GM23338 (cell line): ENCODE data around the gene ACAN. TPM values are rescaled to one million over a fixed set of nuclear protein-coding genes. Genes with fewer than 3 reads are reported as not detected.

Source experiments
- ATAC-seq: fragments of 200-7000 bp; cut with Tn5 transposase; 3 replicates; pipeline ENCODE4 v1.9.1; 2020
- DNase-seq: peaks from one replicate; pipeline ENCODE4 v3.0.0-alpha.2; 2015; ENCODE audit warnings: low spot score
- H2AFZ ChIP-seq: fragments of 200-600 bp; sonication (generic); 2 replicates; pipeline ENCODE4 v1.8.0; 2016; ENCODE audit warnings: antibody characterized with exemption, mild to moderate bottlenecking, moderate library complexity
- H3F3A ChIP-seq: fragments of 200-600 bp; sonication (generic); replicated peaks from 2 replicates; pipeline ENCODE4 v1.8.0; 2017; ENCODE audit warnings: antibody characterized with exemption, mixed run types, low read depth
- H3K27ac ChIP-seq: fragments of 200-600 bp; sonication (generic); 2 replicates; pipeline ENCODE4 v1.6.1; 2016; ENCODE audit warnings: low read depth
- H3K27me3 ChIP-seq: fragments of 200-600 bp; sonication (generic); 2 replicates; pipeline ENCODE4 v1.8.0; 2016; ENCODE audit warnings: mild to moderate bottlenecking, mixed run types, moderate library complexity; ENCODE audit not compliant: insufficient read depth
- H3K36me3 ChIP-seq: fragments of 200-600 bp; sonication (generic); 2 replicates; pipeline ENCODE4 v1.8.0; 2016; ENCODE audit warnings: mild to moderate bottlenecking; ENCODE audit not compliant: insufficient read depth
- H3K4me1 ChIP-seq: fragments of 200-600 bp; sonication (generic); 2 replicates; pipeline ENCODE4 v1.8.0; 2016; ENCODE audit warnings: mild to moderate bottlenecking, moderate library complexity; ENCODE audit not compliant: insufficient read depth
- H3K4me2 ChIP-seq: fragments of 200-600 bp; sonication (generic); 2 replicates; pipeline ENCODE4 v1.7.1; 2017; ENCODE audit warnings: mixed run types
- H3K4me3 ChIP-seq: fragments of 200-600 bp; sonication (generic); 2 replicates; pipeline ENCODE4 v1.6.1; 2016; ENCODE audit warnings: mixed run types
- H3K79me2 ChIP-seq: fragments of 200-600 bp; sonication (generic); replicated peaks from 2 replicates; pipeline ENCODE4 v1.8.0; 2017; ENCODE audit warnings: mild to moderate bottlenecking; ENCODE audit not compliant: insufficient read depth
- H3K9me2 ChIP-seq: fragments of 200-600 bp; sonication (generic); 2 replicates; pipeline ENCODE4 v1.8.0; 2017; ENCODE audit not compliant: insufficient read depth
- H4K20me1 ChIP-seq: fragments of 200-600 bp; sonication (generic); replicated peaks from 2 replicates; pipeline ENCODE4 v1.8.0; 2017; ENCODE audit warnings: mild to moderate bottlenecking; ENCODE audit not compliant: insufficient read depth
- H3K27ac Mint-ChIP-seq: 2 replicates; pipeline ENCODE4 v1.8.0; 2020; ENCODE audit warnings: inconsistent platforms, mild to moderate bottlenecking, moderate library complexity, mixed read lengths
- H3K27me3 Mint-ChIP-seq: 3 replicates; pipeline ENCODE4 v1.8.0; 2022; ENCODE audit warnings: low read depth, mild to moderate bottlenecking, moderate library complexity, mixed read lengths, inconsistent platforms; ENCODE audit not compliant: insufficient read depth, poor library complexity
- H3K36me3 Mint-ChIP-seq: 3 replicates; pipeline ENCODE4 v1.8.0; 2021; ENCODE audit warnings: low read depth, mild to moderate bottlenecking, inconsistent platforms, moderate library complexity, mixed read lengths
- H3K4me1 Mint-ChIP-seq: 3 replicates; pipeline ENCODE4 v1.8.0; 2020; ENCODE audit warnings: mild to moderate bottlenecking, inconsistent platforms, mixed read lengths
- H3K4me3 Mint-ChIP-seq: 3 replicates; pipeline ENCODE4 v1.8.0; 2021; ENCODE audit warnings: moderate library complexity, mild to moderate bottlenecking, inconsistent platforms, mixed read lengths
- H3K9me3 Mint-ChIP-seq: 3 replicates; pipeline ENCODE4 v1.8.0; 2020; ENCODE audit warnings: moderate library complexity, mild to moderate bottlenecking, inconsistent platforms, mixed read lengths
- CREB1 ChIP-seq: fragments of 250-450 bp; sonication (Bioruptor Pico); IDR thresholded peaks from 2 replicates; pipeline ENCODE4 v1.5.0; 2020; ENCODE audit warnings: low read depth, mild to moderate bottlenecking, moderate library complexity
- EZH2 ChIP-seq: fragments of 200-600 bp; sonication (generic); IDR thresholded peaks from one replicate; pipeline ENCODE4 v1.8.0; 2017; ENCODE audit warnings: antibody characterized with exemption, mild to moderate bottlenecking, low read depth; ENCODE audit not compliant: unreplicated experiment
- EZH2phosphoT487 ChIP-seq: fragments of 200-600 bp; sonication (generic); IDR thresholded peaks from one replicate; pipeline ENCODE4 v1.8.1; 2018; ENCODE audit warnings: antibody characterized with exemption; ENCODE audit not compliant: unreplicated experiment
- JUNB ChIP-seq: IDR thresholded peaks from one replicate; pipeline ENCODE4 v1.6.1; 2016; ENCODE audit warnings: antibody characterized with exemption; ENCODE audit not compliant: unreplicated experiment
- NANOG ChIP-seq: IDR thresholded peaks from 2 replicates; pipeline ENCODE4 v1.6.1; 2016; ENCODE audit warnings: antibody characterized with exemption, borderline replicate concordance
- POLR2AphosphoS5 ChIP-seq: IDR thresholded peaks from 2 replicates; pipeline ENCODE4 v1.6.1; 2016; ENCODE audit warnings: antibody characterized with exemption, low read depth
- STAT1 ChIP-seq: IDR thresholded peaks from one replicate; pipeline ENCODE4 v1.6.1; 2016; ENCODE audit warnings: antibody characterized with exemption; ENCODE audit not compliant: unreplicated experiment
- ZNF114 ChIP-seq: fragments of 250-450 bp; sonication (Bioruptor Pico); IDR thresholded peaks from 2 replicates; pipeline ENCODE4 v1.5.0; 2020; ENCODE audit warnings: mild to moderate bottlenecking, moderate library complexity
- ZNF331 ChIP-seq: fragments of 250-450 bp; sonication (Bioruptor Pico); IDR thresholded peaks from 2 replicates; pipeline ENCODE4 v1.5.0; 2020; ENCODE audit warnings: low read depth, mild to moderate bottlenecking, moderate library complexity
- polyA plus RNA-seq: library from polyadenylated mRNA; unstranded; fragments of >200 nt; fragmentation: Nextera tagmentation; extraction: Ambion mirVana; gene quantifications from 2 replicates; pipeline ENCODE4 v1.2.1, GENCODE V29; 2016
- total RNA-seq: library from RNA; depleted of rRNA; stranded (reverse); fragments of >200 nt; shearing (Covaris generic); gene quantifications from 2 replicates; pipeline ENCODE4 v1.2.3, GENCODE V29; 2014
- TF ChIP-seq, protein P1 (sequence below), 2 experiments: fragments of 200-600 bp in 1 of 2; sonication (generic) in 1 of 2; conservative IDR thresholded peaks; 2 replicates each; pipeline versions ENCODE4 v1.5.1 to v1.6.1; 2016 to 2017; ENCODE audit warnings: antibody characterized with exemption in 2 of 2, low read depth in 2 of 2, mild to moderate bottlenecking in 2 of 2, moderate library complexity in 1 of 2
- TF ChIP-seq, protein P2 (sequence below): IDR thresholded peaks from one replicate; pipeline ENCODE4 v1.6.1; 2018; ENCODE audit warnings: antibody characterized with exemption; ENCODE audit not compliant: unreplicated experiment
- TF ChIP-seq, protein P3 (sequence below): fragments of 250-450 bp; sonication (Bioruptor Pico); IDR thresholded peaks from 2 replicates; pipeline ENCODE4 v1.5.0; 2020; ENCODE audit warnings: mild to moderate bottlenecking, moderate library complexity
- TF ChIP-seq, protein P4 (sequence below): IDR thresholded peaks from 2 replicates; pipeline ENCODE4 v1.6.1; 2016; ENCODE audit warnings: antibody characterized with exemption

ACAN gene
- total and polyA plus RNA-seq, 2 experiments from 2014 or later, result 2.5 to 4.9 TPM

DNA sequence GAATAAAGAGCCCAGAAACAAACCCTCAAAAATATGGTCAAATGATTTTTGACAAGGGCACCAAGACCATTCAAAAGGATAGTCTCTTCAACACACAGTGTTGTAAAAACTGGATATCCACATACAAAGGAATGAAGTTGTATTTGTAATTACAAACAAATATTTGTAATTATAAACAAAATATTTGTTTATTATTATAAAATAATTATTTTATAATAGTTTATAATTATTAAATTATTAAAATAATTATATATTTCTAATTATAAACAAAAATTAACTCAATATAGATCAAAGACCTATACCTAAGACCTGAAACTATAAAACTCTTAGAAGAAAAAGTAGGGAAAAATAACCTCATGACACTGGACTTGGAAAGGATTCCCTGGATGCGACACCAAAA lies 23.3 kb upstream of the ACAN start:
- H3K36me3 ChIP-seq, result no peaks in the 10 kb centered on the region
- H3K79me2 ChIP-seq, result no peaks in the 10 kb centered on the region
- H3K9me2 ChIP-seq, result no peaks in the 10 kb centered on the region
- ATAC-seq (no peak), DNase-seq (no peak)
- TF ChIP-seq EZH2, result no peak
- TF ChIP-seq CREB1, result no peak
- TF ChIP-seq EZH2phosphoT487, result no peak
- TF ChIP-seq, protein P1, sequence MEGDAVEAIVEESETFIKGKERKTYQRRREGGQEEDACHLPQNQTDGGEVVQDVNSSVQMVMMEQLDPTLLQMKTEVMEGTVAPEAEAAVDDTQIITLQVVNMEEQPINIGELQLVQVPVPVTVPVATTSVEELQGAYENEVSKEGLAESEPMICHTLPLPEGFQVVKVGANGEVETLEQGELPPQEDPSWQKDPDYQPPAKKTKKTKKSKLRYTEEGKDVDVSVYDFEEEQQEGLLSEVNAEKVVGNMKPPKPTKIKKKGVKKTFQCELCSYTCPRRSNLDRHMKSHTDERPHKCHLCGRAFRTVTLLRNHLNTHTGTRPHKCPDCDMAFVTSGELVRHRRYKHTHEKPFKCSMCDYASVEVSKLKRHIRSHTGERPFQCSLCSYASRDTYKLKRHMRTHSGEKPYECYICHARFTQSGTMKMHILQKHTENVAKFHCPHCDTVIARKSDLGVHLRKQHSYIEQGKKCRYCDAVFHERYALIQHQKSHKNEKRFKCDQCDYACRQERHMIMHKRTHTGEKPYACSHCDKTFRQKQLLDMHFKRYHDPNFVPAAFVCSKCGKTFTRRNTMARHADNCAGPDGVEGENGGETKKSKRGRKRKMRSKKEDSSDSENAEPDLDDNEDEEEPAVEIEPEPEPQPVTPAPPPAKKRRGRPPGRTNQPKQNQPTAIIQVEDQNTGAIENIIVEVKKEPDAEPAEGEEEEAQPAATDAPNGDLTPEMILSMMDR (conservative IDR thresholded peaks at IDR 0.05; ENCODE audit: low read depth in 2 of 2), result no peak
- TF ChIP-seq STAT1, result no peak
- TF ChIP-seq ZNF331 (CRISPR knock-in tag), result no peak
- TF ChIP-seq POLR2AphosphoS5, result no peak
- TF ChIP-seq, protein P2, sequence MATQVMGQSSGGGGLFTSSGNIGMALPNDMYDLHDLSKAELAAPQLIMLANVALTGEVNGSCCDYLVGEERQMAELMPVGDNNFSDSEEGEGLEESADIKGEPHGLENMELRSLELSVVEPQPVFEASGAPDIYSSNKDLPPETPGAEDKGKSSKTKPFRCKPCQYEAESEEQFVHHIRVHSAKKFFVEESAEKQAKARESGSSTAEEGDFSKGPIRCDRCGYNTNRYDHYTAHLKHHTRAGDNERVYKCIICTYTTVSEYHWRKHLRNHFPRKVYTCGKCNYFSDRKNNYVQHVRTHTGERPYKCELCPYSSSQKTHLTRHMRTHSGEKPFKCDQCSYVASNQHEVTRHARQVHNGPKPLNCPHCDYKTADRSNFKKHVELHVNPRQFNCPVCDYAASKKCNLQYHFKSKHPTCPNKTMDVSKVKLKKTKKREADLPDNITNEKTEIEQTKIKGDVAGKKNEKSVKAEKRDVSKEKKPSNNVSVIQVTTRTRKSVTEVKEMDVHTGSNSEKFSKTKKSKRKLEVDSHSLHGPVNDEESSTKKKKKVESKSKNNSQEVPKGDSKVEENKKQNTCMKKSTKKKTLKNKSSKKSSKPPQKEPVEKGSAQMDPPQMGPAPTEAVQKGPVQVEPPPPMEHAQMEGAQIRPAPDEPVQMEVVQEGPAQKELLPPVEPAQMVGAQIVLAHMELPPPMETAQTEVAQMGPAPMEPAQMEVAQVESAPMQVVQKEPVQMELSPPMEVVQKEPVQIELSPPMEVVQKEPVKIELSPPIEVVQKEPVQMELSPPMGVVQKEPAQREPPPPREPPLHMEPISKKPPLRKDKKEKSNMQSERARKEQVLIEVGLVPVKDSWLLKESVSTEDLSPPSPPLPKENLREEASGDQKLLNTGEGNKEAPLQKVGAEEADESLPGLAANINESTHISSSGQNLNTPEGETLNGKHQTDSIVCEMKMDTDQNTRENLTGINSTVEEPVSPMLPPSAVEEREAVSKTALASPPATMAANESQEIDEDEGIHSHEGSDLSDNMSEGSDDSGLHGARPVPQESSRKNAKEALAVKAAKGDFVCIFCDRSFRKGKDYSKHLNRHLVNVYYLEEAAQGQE, result no peak
- TF ChIP-seq, protein P3, sequence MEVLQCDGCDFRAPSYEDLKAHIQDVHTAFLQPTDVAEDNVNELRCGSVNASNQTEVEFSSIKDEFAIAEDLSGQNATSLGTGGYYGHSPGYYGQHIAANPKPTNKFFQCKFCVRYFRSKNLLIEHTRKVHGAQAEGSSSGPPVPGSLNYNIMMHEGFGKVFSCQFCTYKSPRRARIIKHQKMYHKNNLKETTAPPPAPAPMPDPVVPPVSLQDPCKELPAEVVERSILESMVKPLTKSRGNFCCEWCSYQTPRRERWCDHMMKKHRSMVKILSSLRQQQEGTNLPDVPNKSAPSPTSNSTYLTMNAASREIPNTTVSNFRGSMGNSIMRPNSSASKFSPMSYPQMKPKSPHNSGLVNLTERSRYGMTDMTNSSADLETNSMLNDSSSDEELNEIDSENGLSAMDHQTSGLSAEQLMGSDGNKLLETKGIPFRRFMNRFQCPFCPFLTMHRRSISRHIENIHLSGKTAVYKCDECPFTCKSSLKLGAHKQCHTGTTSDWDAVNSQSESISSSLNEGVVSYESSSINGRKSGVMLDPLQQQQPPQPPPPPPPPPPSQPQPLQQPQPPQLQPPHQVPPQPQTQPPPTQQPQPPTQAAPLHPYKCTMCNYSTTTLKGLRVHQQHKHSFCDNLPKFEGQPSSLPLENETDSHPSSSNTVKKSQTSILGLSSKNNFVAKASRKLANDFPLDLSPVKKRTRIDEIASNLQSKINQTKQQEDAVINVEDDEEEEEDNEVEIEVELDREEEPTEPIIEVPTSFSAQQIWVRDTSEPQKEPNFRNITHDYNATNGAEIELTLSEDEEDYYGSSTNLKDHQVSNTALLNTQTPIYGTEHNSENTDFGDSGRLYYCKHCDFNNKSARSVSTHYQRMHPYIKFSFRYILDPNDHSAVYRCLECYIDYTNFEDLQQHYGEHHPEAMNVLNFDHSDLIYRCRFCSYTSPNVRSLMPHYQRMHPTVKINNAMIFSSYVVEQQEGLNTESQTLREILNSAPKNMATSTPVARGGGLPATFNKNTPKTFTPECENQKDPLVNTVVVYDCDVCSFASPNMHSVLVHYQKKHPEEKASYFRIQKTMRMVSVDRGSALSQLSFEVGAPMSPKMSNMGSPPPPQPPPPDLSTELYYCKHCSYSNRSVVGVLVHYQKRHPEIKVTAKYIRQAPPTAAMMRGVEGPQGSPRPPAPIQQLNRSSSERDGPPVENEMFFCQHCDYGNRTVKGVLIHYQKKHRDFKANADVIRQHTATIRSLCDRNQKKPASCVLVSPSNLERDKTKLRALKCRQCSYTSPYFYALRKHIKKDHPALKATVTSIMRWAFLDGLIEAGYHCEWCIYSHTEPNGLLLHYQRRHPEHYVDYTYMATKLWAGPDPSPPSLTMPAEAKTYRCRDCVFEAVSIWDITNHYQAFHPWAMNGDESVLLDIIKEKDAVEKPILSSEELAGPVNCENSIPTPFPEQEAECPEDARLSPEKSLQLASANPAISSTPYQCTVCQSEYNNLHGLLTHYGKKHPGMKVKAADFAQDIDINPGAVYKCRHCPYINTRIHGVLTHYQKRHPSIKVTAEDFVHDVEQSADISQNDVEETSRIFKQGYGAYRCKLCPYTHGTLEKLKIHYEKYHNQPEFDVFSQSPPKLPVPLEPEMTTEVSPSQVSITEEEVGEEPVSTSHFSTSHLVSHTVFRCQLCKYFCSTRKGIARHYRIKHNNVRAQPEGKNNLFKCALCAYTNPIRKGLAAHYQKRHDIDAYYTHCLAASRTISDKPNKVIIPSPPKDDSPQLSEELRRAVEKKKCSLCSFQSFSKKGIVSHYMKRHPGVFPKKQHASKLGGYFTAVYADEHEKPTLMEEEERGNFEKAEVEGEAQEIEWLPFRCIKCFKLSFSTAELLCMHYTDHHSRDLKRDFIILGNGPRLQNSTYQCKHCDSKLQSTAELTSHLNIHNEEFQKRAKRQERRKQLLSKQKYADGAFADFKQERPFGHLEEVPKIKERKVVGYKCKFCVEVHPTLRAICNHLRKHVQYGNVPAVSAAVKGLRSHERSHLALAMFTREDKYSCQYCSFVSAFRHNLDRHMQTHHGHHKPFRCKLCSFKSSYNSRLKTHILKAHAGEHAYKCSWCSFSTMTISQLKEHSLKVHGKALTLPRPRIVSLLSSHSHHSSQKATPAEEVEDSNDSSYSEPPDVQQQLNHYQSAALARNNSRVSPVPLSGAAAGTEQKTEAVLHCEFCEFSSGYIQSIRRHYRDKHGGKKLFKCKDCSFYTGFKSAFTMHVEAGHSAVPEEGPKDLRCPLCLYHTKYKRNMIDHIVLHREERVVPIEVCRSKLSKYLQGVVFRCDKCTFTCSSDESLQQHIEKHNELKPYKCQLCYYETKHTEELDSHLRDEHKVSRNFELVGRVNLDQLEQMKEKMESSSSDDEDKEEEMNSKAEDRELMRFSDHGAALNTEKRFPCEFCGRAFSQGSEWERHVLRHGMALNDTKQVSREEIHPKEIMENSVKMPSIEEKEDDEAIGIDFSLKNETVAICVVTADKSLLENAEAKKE (CRISPR knock-in tag), result no peak
- TF ChIP-seq, protein P4, sequence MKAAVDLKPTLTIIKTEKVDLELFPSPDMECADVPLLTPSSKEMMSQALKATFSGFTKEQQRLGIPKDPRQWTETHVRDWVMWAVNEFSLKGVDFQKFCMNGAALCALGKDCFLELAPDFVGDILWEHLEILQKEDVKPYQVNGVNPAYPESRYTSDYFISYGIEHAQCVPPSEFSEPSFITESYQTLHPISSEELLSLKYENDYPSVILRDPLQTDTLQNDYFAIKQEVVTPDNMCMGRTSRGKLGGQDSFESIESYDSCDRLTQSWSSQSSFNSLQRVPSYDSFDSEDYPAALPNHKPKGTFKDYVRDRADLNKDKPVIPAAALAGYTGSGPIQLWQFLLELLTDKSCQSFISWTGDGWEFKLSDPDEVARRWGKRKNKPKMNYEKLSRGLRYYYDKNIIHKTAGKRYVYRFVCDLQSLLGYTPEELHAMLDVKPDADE, result no peak
- no peak for TF ChIP-seq NANOG
- no peak for TF ChIP-seq ZNF114 (CRISPR knock-in tag)
- TF ChIP-seq JUNB, result no peak
- H4K20me1 ChIP-seq, result no peaks in the 10 kb centered on the region
- Mint-ChIP-seq H3K4me1 (no peaks in the 10 kb centered on the region), H3K27ac (no peak overlapping the region), H3K27me3 (peaks cover 1% of the 10 kb centered on the region), H3K9me3 (no peaks in the 10 kb centered on the region; the same call in 2 of the 3 replicates), H3K36me3 (no peaks in the 10 kb centered on the region), H3K4me3 (no peak overlapping the region)
- H3K4me1 ChIP-seq, result no peaks in the 10 kb centered on the region
- no peaks in the 10 kb centered on the region for H3K27me3 ChIP-seq
- H3K4me3 ChIP-seq, result no peak overlapping the region
- no peak overlapping the region for H2AFZ ChIP-seq
- no peak overlapping the region for H3K4me2 ChIP-seq
- H3F3A ChIP-seq, result no peaks in the 10 kb centered on the region
- no peak overlapping the region for H3K27ac ChIP-seq
